A673 (cell line): Measurements from ENCODE around the gene ACLY.

ENCODE experiments used
- CTCF ChIP-seq: fragments of 300-800, 200-600 bp; sonication (generic); conservative IDR thresholded peaks from 2 replicates; pipeline ENCODE4 v1.5.1; 2017; ENCODE audit warnings: low read depth, mild to moderate bottlenecking, antibody characterized with exemption, low read length, moderate library complexity, mixed read lengths
- EZH2 ChIP-seq: fragments of 200-600 bp; sonication (generic); IDR thresholded peaks from 2 replicates; pipeline ENCODE4 v1.6.1; 2017; ENCODE audit warnings: borderline replicate concordance, low read depth, mild to moderate bottlenecking, mixed read lengths, antibody characterized with exemption, low read length; ENCODE audit not compliant: poor library complexity, severe bottlenecking

DNA sequence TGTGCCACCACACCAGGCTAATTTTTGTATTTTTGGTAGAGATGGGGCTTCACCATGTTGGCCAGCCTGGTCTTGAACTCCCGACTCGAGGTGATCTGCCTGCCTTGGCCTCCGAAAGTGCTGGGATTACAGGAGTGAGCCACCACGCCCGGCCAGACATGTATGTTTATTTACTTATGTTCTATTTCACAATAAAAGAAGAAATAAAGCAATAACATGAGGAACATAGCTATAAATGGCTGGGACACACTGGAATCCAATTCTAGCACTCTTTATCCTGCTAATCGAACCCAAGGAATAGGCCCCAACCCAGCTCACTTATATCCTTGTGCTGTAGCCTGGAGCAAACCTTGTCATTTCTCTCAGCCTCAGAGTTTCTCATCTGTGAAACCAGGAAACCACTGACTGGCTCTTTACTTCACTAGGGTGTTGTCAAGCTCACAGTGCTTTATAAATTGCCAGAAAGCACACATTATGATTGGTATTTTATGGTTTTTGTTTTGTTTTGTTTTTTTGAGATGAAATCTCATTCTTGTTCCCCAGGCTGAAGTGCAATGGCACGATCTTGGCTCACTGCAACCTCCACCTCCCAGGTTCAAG lies 7.3 kb upstream of the ACLY start:
- no peak for TF ChIP-seq EZH2
- TF ChIP-seq CTCF: no peak
